Inferior parietal cortex (tissue), 1 donor: Measurements from ENCODE around the gene SPNS2.

Source experiments
- DNase-seq: peaks from one replicate; pipeline ENCODE4 v3.0.0-alpha.2; 2016; ENCODE audit errors: extremely low spot score

The SPNS2 gene

GRCh38 chr17:4498461-4499397, at the start of gene SPNS2:
TSS of gene SPNS2 (plus strand) at chr17:4498881. CDS start at chr17:4499048, 167 bp downstream.
- DNase-seq, result peak; percentile 78

DNA sequence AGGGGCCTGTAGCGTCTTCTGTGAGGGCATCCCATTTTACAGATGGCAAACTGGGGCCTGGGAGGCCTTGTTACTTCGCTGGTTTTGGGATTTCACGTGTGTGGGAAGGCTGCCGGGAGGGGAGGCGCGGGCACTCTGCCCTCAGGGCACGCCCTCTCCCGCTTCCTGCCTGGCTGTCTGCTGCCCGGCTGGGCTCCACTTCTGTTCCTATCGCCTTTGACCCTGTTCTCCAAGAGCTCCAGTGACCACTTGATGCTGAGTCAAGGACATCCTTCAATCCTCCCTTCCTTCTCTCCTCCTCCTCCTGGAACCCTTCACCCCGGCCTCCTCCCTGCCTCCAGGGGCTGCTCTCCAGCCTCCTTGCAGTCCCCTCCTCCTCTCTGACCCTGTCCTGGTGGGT, 48.9 kb upstream of the SPNS2 start:
- no peak for DNase-seq

- no peak for DNase-seq
Measured at GRCh38 chr17:4450710-4451316, 47.9 kb upstream of the SPNS2 start.

DNA sequence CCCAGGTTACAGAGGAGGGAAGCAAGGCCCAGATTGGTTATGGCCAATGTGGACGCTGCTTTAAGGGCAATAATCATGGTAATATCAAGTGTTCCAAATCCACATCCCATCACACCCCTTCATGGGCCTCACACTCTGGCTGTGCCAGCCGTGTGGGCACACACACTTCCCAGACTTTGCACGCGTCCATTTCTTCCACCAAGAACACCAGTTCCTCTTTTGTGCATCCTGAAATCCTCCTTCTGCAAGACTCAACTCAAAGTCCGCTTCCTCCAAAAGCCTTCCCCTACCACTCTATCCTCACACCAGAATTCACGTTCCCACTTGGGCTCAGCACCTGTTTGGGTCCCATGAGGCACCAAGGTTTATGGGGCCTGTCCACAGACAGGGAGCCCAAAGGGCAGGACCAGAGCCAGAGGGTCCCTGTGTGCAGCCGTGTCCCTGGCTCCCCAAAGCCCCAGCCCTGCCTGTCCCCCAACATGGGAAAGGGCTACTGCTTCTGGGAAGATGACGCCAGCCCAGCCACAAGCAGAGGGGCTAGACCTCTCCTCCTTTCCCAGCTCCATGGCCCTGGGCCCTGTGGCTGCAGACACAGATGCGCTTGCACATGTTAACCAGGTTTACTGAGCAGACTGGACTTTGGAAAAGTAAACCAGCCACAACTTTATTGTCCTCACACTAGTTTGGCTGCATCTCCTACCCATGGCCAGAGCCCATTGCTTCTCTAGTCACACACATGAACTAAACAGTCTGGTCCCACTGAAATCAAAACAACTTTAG, 44.7 kb upstream of the SPNS2 start:
- no peak for DNase-seq

GRCh38 chr17:4460661-4461060, 38.0 kb upstream of the SPNS2 start:
- DNase-seq, result no peak

DNA sequence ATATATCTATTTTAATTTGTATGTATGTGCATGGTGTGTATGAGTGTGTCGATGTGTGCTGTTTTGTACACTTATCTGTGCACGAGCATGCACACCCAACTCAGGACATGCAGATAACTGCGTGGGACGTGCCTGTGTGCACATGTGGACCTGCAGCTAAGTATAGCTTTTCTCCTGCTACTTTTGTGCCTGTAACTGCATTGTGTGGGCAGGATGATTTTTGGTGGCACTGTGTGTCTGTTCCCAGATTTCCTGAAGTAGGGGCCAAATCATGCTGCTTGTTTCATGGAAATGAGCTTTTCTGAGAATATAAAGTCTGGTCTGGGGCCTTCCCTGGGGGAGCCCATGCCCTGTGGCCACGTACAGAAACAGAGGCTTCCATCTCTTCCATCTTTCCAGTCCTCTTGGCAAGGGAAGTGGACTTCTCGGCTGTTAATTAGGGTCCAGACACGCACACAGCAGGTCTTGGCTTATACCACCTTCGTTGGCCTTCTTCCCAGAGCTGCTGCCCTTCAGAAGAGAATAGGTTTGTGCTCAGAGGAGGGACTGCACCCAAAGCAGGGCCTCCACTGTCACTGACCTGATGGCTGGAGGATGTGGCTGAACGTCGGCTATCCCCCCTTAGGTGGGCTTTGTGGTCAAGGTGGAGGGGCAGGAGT, 34.7 kb upstream of the SPNS2 start:
- peak; percentile 49 for DNase-seq

GRCh38 chr17:4465786-4466185, 32.9 kb upstream of the SPNS2 start:
- no peak for DNase-seq

DNA sequence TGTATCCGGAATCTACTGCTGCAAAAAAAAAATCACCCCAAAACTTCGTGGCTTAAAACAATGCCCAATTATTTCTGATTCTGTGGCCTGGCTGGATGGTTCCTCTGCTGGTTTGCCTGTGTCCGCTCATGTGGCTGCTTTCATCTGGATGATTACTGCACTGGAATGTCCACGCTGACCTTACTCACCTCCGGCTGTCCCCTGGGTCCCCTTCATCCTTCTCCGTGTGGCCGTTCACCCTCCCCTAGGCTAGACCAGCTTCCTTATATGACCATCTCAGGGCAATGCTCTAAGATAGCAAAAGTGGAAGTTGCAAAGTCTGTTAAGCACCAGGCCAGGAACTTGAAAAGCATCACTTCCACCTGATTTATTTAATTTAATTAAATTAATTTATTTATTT, 31.4 kb upstream of the SPNS2 start:
- no peak for DNase-seq

GRCh38 chr17:4469552-4469951, 29.1 kb upstream of the SPNS2 start:
- DNase-seq, result no peak

- no peak for DNase-seq
Measured at GRCh38 chr17:4472286-4472685, 26.4 kb upstream of the SPNS2 start.

GRCh38 chr17:4474093-4474492, 24.6 kb upstream of the SPNS2 start:
- no peak for DNase-seq

DNA sequence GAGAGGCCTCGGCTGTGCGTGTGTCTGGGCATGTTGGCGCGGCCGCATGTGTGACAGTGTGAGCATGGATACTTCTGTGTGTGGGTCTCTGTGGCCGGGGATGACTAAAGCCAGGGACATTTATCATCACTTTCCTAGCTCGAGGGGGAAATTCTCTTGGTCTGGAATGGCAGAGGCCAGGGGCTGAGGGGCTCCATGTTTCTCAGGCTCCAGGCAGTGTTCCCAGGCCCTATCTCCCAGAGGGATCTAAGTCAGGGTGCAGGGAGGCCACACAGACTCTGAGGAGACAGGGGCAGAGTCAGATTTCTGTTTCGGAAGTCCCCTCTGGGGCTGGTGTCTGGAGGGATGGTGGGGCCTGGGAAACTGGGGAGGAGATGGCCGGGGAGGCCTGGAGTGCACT, 23.7 kb upstream of the SPNS2 start:
- no peak for DNase-seq

- DNase-seq, result no peak
Measured at GRCh38 chr17:4475463-4475862, 23.2 kb upstream of the SPNS2 start.

- no peak for DNase-seq
Measured at GRCh38 chr17:4476017-4476416, 22.7 kb upstream of the SPNS2 start.

- no peak for DNase-seq
Measured at GRCh38 chr17:4476511-4477070, 22.1 kb upstream of the SPNS2 start.

- DNase-seq, result no peak
Measured at GRCh38 chr17:4477255-4477791, 21.4 kb upstream of the SPNS2 start.

DNA sequence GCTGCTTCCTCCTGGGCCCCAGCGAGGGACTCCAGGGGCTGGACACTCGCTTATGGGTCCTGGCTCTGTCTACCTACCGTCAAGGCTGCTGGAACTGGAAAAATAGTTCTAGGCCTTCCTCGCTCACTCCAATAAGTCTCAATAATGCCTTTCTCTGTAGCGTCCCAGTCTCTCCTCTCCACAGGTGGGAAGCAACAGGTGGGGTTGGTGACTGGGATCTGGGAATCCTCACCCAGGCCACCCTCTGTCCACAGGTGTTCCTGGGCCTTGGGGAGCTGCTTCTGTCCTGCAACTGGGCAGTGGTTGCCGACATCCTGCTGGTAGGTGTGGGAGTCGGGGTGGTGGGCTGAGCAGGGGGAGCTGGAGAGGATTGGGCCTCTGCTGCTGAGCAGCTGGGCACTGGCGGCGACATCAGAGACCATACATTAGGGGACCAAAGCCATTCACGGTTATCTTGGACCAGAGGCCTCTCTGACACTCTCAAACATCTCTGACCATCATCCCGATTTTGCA, 20.3 kb upstream of the SPNS2 start:
- DNase-seq, result no peak

- DNase-seq, result no peak
Measured at GRCh38 chr17:4479340-4479981, 19.2 kb upstream of the SPNS2 start.

GRCh38 chr17:4479982-4480751, 18.5 kb upstream of the SPNS2 start:
- no peak for DNase-seq
